H7 (cell line): ENCODE measurements around the gene IL25. TPM values are rescaled to one million over a fixed set of nuclear protein-coding genes. Genes with fewer than 3 reads are reported as not detected.

Source experiments
- DNase-seq: peaks from one replicate; pipeline ENCODE4 v3.0.0; 2012
- H3K27me3 ChIP-seq: 2 replicates; pipeline ENCODE4 v1.6.0; 2011; ENCODE audit warnings: mild to moderate bottlenecking, low read length; ENCODE audit not compliant: control insufficient read depth, insufficient read depth
- H3K36me3 ChIP-seq: replicated peaks from 2 replicates; pipeline ENCODE4 v1.5.1; 2011; ENCODE audit warnings: low read length; ENCODE audit not compliant: control insufficient read depth, insufficient read depth
- H3K4me3 ChIP-seq: 2 replicates; pipeline ENCODE4 v1.5.1; 2011; ENCODE audit warnings: low read depth, mild to moderate bottlenecking, control low read depth, low read length, moderate library complexity; ENCODE audit not compliant: insufficient read depth
- total RNA-seq: library from RNA; depleted of rRNA; stranded (reverse); fragments of >200 nt; shearing (Covaris generic); gene quantifications from 2 replicates; pipeline ENCODE4 v1.2.3, GENCODE V29; 2014

The IL25 gene
- total RNA-seq, 1 experiment from 2014 or later = 0.31 TPM

GRCh38 chr14:23375527-23376251 is 3.1 kb downstream of the IL25 start:
- DNase-seq = no peak
- Histone ChIP-seq H3K4me3 (no peak overlapping the region), H3K27me3 (peaks cover 3% of the 10 kb centered on the region), H3K36me3 (no peaks in the 10 kb centered on the region)

- Histone ChIP-seq H3K27me3 (peaks cover 3% of the 10 kb centered on the region), H3K4me3 (no peak within 1 kb of the TSS), H3K36me3 (no peaks in the 10 kb centered on the region)
- peak; percentile 94 for DNase-seq
Measured at GRCh38 chr14:23376482-23377197, 4.0 kb downstream of the IL25 start, which contains the start of gene CMTM5. CMTM5 (plus strand) TSS chr14:23377046; CDS start chr14:23377252, 206 bp downstream.

- Histone ChIP-seq H3K4me3 (no peak overlapping the region), H3K36me3 (no peaks in the 10 kb centered on the region), H3K27me3 (peaks cover 3% of the 10 kb centered on the region)
- no peak for DNase-seq
Measured at GRCh38 chr14:23377198-23377550, 4.6 kb downstream of the IL25 start.

GRCh38 chr14:23377573-23378563 is 5.3 kb downstream of the IL25 start:
- no peak for DNase-seq
- Histone ChIP-seq H3K36me3 (no peaks in the 10 kb centered on the region), H3K4me3 (no peak overlapping the region), H3K27me3 (peaks cover 4% of the 10 kb centered on the region)

GRCh38 chr14:23378612-23379220 is 6.1 kb downstream of the IL25 start:
- Histone ChIP-seq H3K4me3 (no peak overlapping the region), H3K27me3 (peaks cover 4% of the 10 kb centered on the region), H3K36me3 (no peaks in the 10 kb centered on the region)
- no peak for DNase-seq

GRCh38 chr14:23379366-23380196 is 7.0 kb downstream of the IL25 start:
- peak; percentile 93 for DNase-seq
- Histone ChIP-seq H3K4me3 (no peak overlapping the region), H3K27me3 (peaks cover 4% of the 10 kb centered on the region), H3K36me3 (no peaks in the 10 kb centered on the region)

GRCh38 chr14:23380197-23380914 is 7.7 kb downstream of the IL25 start:
- H3K4me3 ChIP-seq = no peak overlapping the region

GRCh38 chr14:23380976-23381375 is 8.4 kb downstream of the IL25 start:
- no peaks in the 10 kb centered on the region for H3K36me3 ChIP-seq
- no peak overlapping the region for H3K4me3 ChIP-seq
- H3K27me3 ChIP-seq = peaks cover 3% of the 10 kb centered on the region
- no peak for DNase-seq

More at GRCh38 chr14:23380197-23380914, 7.7 kb downstream of the IL25 start:
- DNase-seq = no peak
- Histone ChIP-seq H3K27me3 (peaks cover 4% of the 10 kb centered on the region), H3K36me3 (no peaks in the 10 kb centered on the region)

- no peak for DNase-seq
- no peak overlapping the region for H3K4me3 ChIP-seq
- H3K36me3 ChIP-seq = no peaks in the 10 kb centered on the region
- H3K27me3 ChIP-seq = peaks cover 3% of the 10 kb centered on the region
Measured at GRCh38 chr14:23381871-23382270, 9.3 kb downstream of the IL25 start.

- no peak for DNase-seq
- no peak overlapping the region for H3K4me3 ChIP-seq
- H3K27me3 ChIP-seq = peaks cover 1% of the 10 kb centered on the region
- H3K36me3 ChIP-seq = no peaks in the 10 kb centered on the region
Measured at GRCh38 chr14:23382276-23382675, 9.7 kb downstream of the IL25 start.

GRCh38 chr14:23382731-23383440 is 10.3 kb downstream of the IL25 start:
- DNase-seq = no peak
- Histone ChIP-seq H3K4me3 (no peak overlapping the region), H3K27me3 (peaks cover 1% of the 10 kb centered on the region), H3K36me3 (no peaks in the 10 kb centered on the region)

- Histone ChIP-seq H3K4me3 (no peak overlapping the region), H3K36me3 (no peaks in the 10 kb centered on the region), H3K27me3 (peaks cover 1% of the 10 kb centered on the region; the same call in 1 of the 2 replicates)
- DNase-seq = no peak
Measured at GRCh38 chr14:23384364-23385080, 11.9 kb downstream of the IL25 start.
